ENCODE data around the gene ATP2B2.

DNA sequence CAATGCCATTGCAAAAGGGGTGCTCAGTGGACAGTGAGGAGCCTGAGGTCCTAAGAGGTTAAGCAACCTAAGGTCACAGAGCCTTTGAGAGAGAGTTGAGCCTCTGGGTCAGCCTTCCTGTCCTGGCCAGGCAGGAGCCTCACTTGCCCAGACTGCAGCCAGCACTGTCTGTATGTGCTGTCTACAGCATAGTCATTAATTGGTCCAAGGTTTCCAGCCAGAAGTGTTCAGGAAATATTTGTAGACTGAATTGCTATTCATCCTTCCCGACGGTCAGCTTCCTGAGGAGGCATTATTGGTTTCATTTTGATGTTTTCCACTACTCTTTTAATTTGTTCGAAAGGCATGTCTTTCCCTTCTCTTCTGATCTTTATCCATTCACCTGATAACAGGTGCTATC, 192.5 kb downstream of the ATP2B2 start:
- TF ChIP-seq, protein P1, sequence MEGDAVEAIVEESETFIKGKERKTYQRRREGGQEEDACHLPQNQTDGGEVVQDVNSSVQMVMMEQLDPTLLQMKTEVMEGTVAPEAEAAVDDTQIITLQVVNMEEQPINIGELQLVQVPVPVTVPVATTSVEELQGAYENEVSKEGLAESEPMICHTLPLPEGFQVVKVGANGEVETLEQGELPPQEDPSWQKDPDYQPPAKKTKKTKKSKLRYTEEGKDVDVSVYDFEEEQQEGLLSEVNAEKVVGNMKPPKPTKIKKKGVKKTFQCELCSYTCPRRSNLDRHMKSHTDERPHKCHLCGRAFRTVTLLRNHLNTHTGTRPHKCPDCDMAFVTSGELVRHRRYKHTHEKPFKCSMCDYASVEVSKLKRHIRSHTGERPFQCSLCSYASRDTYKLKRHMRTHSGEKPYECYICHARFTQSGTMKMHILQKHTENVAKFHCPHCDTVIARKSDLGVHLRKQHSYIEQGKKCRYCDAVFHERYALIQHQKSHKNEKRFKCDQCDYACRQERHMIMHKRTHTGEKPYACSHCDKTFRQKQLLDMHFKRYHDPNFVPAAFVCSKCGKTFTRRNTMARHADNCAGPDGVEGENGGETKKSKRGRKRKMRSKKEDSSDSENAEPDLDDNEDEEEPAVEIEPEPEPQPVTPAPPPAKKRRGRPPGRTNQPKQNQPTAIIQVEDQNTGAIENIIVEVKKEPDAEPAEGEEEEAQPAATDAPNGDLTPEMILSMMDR (conservative IDR thresholded peaks at IDR 0.05; ENCODE audit: low read depth in 2 of 2): no peak
- TF ChIP-seq POLR2AphosphoS5 (IDR thresholded peaks at IDR 0.05; ENCODE audit: low read depth) (no peak), JUNB (IDR thresholded peaks at IDR 0.05; ENCODE audit: unreplicated experiment) (no peak), CREB1 (CRISPR knock-in tag; IDR thresholded peaks at IDR 0.05; ENCODE audit: low read depth) (no peak), ZNF331 (CRISPR knock-in tag; IDR thresholded peaks at IDR 0.05; ENCODE audit: low read depth) (no peak), REST (IDR thresholded peaks at IDR 0.05; ENCODE audit: unreplicated experiment) (no peak), EZH2 (IDR thresholded peaks at IDR 0.05; ENCODE audit: low read depth, unreplicated experiment) (no peak), EZH2phosphoT487 (IDR thresholded peaks at IDR 0.05; ENCODE audit: unreplicated experiment) (no peak), NANOG (IDR thresholded peaks at IDR 0.05; ENCODE audit: borderline replicate concordance) (no peak)
- TF ChIP-seq, protein P2, sequence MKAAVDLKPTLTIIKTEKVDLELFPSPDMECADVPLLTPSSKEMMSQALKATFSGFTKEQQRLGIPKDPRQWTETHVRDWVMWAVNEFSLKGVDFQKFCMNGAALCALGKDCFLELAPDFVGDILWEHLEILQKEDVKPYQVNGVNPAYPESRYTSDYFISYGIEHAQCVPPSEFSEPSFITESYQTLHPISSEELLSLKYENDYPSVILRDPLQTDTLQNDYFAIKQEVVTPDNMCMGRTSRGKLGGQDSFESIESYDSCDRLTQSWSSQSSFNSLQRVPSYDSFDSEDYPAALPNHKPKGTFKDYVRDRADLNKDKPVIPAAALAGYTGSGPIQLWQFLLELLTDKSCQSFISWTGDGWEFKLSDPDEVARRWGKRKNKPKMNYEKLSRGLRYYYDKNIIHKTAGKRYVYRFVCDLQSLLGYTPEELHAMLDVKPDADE (IDR thresholded peaks at IDR 0.05): no peak

Data from GM23338 (cell line).